Heart right ventricle (tissue), 16 donors: ENCODE data around the gene EHBP1. TPM values are rescaled to one million over a fixed set of nuclear protein-coding genes. Genes with fewer than 3 reads are reported as not detected.
A peak's percentile ranks its signal among the peaks of the same experiment; 100 is the strongest.

Source experiments
- ATAC-seq, 8 donors: fragments of 200-7000 bp; cut with Tn5 transposase; one replicate each; pipeline ENCODE4 v1.9.1; 2020; ENCODE audit warnings: mild to moderate bottlenecking in 8 of 8, moderate library complexity in 8 of 8, moderate number of reproducible peaks in 1 of 8
- DNase-seq, 2 donors: peaks; one replicate each; pipeline ENCODE4 v3.0.0-alpha.2; 2020
- H3K27ac ChIP-seq, 10 donors: fragments of 200-600 bp; sonication (generic) in 2 of 10; one replicate each; pipeline versions ENCODE4 v1.5.0 to v1.8.0; 2020 to 2022; ENCODE audit warnings: mild to moderate bottlenecking in 3 of 10
- H3K27me3 ChIP-seq, 7 donors: fragments of 200-600 bp; one replicate each; pipeline ENCODE4 v1.8.0; 2021 to 2022; ENCODE audit warnings: mild to moderate bottlenecking in 2 of 7
- H3K36me3 ChIP-seq, 9 donors: fragments of 200-600 bp; sonication (generic) in 1 of 9; one replicate each; pipeline versions ENCODE4 v1.5.0 to v1.8.0; 2020 to 2022; ENCODE audit warnings: mild to moderate bottlenecking in 2 of 9
- H3K4me1 ChIP-seq, 9 donors: fragments of 200-600 bp; sonication (generic) in 1 of 9; one replicate each; pipeline versions ENCODE4 v1.5.0 to v1.8.0; 2020 to 2022; ENCODE audit warnings: mild to moderate bottlenecking in 4 of 9
- H3K4me3 ChIP-seq, 10 donors: fragments of 200-600 bp; sonication (generic) in 2 of 10; one replicate each; pipeline versions ENCODE4 v1.5.0 to v1.8.0; 2020 to 2022; ENCODE audit warnings: mild to moderate bottlenecking in 7 of 10, moderate library complexity in 2 of 10
- H3K9me3 ChIP-seq, 11 donors: fragments of 200-600 bp in 10 of 11; sonication (generic) in 2 of 11; one replicate each; pipeline versions ENCODE4 v1.5.0 to v1.8.0; 2013 to 2022; ENCODE audit warnings: mild to moderate bottlenecking in 2 of 11, control low read depth in 1 of 11, moderate library complexity in 1 of 11
- WGBS, 2 donors: extraction: QIAGEN DNeasy Blood & Tissue Kit; methylation state at CpG; one replicate each; pipeline ENCODE4 v1.1.7; 2013; ENCODE audit warnings: inconsistent platforms in 1 of 2; 5-methylcytosine and 5-hydroxymethylcytosine counted together
- intact Hi-C, 10 donors: fragments of 100-400 bp; cut with DNase I; formaldehyde crosslinking; loops; one replicate each; pipeline versions ENCODE4 v1.11.1 to v1.14.2; 2022
- polyA plus RNA-seq, 2 donors: library from polyadenylated mRNA; stranded (reverse); fragments of 200-250 nt; gene quantifications; one replicate each; pipeline ENCODE4 v1.2.3, GENCODE V29; 2013
- total RNA-seq, 10 donors: library from RNA; stranded (reverse); fragmentation: NEBNext Ultra II Directional in 3 of 10; extraction: Animal tissue kit (Norgen Biotek cat#: 25700) in 3 of 10; gene quantifications; one replicate each; pipeline versions ENCODE4 v1.2.1 to v1.2.4, GENCODE V29; 2021 to 2023
- TF ChIP-seq, protein P1 (sequence below), 9 donors: fragments of 200-600 bp; sonication (generic) in 2 of 9; IDR thresholded peaks; one replicate each; pipeline versions ENCODE4 v1.5.0 to v1.8.0; 2021 to 2022; ENCODE audit warnings: antibody characterized with exemption in 9 of 9, mild to moderate bottlenecking in 5 of 9, moderate library complexity in 1 of 9
- donor health status: Arrhythmogenic right ventricular cardiomyopathy.
- donor health status: ischemic (EF 13 %, LVEDD 7.1; RV severe dilation, severe dysfunction).
- donor health status: healthy with polysubstance abuse.
- donor health status: DM: no; HTN: yes; CAD: no.
- donor health status: DM: no; HTN: no; CAD: no.
- donor health status: ischemic (EF 25% LVEDD 6.9; RV normal size, moderate dysfunction).
- donor health status: ischemic (EF 25% LVEDD 5.7; RV mildly dilated, moderate dysfunction).
- donor health status: healthy.
- donor health status: DM: yes; HTN: yes; CAD: no.
- donor health status: Ischemic cardiomyopathy.
- donor health status: ischemic (EF 35%, LVEDD 5.7; RV mildly dilated, moderate dysfunction).
- donor health status: nonischemic (EF 11% LVEDD 7.7; RV severe dilation, severe dysfunction).
- donor health status: DM: yes; HTN: yes; CAD: no.
- donor health status: PGD.
- donor health status: ischemic (EF 29% LVEDD 5.4; RV normal size, mild dysfunction).
- donor health status: nonischemic (EF 23%, LVEDD 6.1; RV moderate dilation, normal function).

EHBP1 gene
- total and polyA plus RNA-seq, 12 donors = 7.8 to 26.1 (median 20.1) TPM

GRCh38 chr2:63056107-63057050 lies 350.9 kb downstream of the EHBP1 start:
- ATAC-seq = peak in 5 of 8 donors; percentile 33 to 55 (median 45)
- intact Hi-C loops = no loop called here
- Histone ChIP-seq H3K4me3 (peak overlapping the region in 6 of 10 donors; percentile 12 to 38 (median 20)), H3K36me3 (no peaks in the 10 kb centered on the region), H3K9me3 (no peaks in the 10 kb centered on the region), H3K4me1 (peaks cover 9 to 70% (median 60%) of the 10 kb centered on the region in 9 donors), H3K27ac (no peak overlapping the region), H3K27me3 (peaks cover 63 to 100% (median 100%) of the 10 kb centered on the region in 7 donors)
- 10 to 15% methylated on average over 49 of the region's 49 CpGs for WGBS, 2 donors
- no peak for DNase-seq
- TF ChIP-seq, protein P1, sequence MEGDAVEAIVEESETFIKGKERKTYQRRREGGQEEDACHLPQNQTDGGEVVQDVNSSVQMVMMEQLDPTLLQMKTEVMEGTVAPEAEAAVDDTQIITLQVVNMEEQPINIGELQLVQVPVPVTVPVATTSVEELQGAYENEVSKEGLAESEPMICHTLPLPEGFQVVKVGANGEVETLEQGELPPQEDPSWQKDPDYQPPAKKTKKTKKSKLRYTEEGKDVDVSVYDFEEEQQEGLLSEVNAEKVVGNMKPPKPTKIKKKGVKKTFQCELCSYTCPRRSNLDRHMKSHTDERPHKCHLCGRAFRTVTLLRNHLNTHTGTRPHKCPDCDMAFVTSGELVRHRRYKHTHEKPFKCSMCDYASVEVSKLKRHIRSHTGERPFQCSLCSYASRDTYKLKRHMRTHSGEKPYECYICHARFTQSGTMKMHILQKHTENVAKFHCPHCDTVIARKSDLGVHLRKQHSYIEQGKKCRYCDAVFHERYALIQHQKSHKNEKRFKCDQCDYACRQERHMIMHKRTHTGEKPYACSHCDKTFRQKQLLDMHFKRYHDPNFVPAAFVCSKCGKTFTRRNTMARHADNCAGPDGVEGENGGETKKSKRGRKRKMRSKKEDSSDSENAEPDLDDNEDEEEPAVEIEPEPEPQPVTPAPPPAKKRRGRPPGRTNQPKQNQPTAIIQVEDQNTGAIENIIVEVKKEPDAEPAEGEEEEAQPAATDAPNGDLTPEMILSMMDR (IDR thresholded peaks at IDR 0.05) = no peak

- peaks cover 57 to 100% (median 100%) of the 10 kb centered on the region in 7 donors for H3K27me3 ChIP-seq
- no peak for DNase-seq
- WGBS, 2 donors = 10 to 15% methylated on average over 35 of the region's 35 CpGs
- no peaks in the 10 kb centered on the region for H3K36me3 ChIP-seq
- no peak overlapping the region for H3K27ac ChIP-seq
- intact Hi-C loops = no loop called here
- peak overlapping the region in 2 of 10 donors; percentile 24 to 35 for H3K4me3 ChIP-seq
- peaks cover 9 to 67% (median 58%) of the 10 kb centered on the region in 9 donors for H3K4me1 ChIP-seq
- no peak for ATAC-seq
- TF ChIP-seq, protein P1 (IDR thresholded peaks at IDR 0.05) = no peak
- no peaks in the 10 kb centered on the region for H3K9me3 ChIP-seq
Measured at GRCh38 chr2:63057249-63058143, 352.0 kb downstream of the EHBP1 start.

DNA sequence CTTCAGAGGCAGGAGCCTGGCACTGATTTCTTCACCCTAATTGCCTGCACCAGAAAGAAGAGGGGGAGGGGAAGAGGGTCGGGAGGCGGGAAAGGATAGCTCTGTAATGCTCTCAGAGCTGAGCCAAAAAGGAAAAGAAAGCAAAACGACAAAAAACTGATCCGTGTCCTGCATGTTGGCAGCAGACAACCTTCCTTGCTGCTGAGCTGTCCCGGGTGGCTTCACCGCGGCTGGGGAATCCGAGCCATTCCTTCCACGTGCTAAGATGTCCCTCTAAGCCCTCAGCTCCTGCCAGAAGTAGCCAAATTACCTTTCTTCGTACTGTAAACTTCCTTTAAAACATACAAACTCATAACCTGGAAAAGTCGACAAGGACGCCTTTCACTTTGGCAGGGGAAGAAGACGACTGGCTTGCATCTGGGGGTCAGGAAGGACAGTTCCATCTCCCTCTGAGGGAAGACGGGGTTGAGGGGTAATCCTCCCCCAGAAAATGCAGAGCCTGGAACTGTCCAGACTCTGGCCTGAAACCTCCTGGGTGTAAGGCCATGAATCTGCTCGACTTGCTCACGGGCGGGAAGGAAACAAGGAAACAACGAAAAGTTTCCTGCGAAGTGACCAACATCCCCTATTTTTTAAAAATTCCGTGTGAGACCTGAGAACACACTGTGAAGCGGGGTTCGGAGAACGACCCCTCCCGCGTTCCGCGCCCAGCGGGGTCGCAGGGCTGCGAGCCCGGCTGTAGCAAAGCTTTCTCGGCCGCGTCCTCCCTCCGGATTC lies 352.8 kb downstream of the EHBP1 start:
- intact Hi-C loops = no loop called here
- H3K27me3 ChIP-seq = peaks cover 61 to 100% (median 100%) of the 10 kb centered on the region in 7 donors
- ATAC-seq (peak in 1 of 8 donors; percentile 26), DNase-seq (no peak)
- TF ChIP-seq, protein P1 (IDR thresholded peaks at IDR 0.05) = no peak
- H3K9me3 ChIP-seq = no peaks in the 10 kb centered on the region
- H3K4me3 ChIP-seq = peak overlapping the region in 6 of 10 donors; percentile 2 to 42 (median 18)
- no peak overlapping the region for H3K27ac ChIP-seq
- no peaks in the 10 kb centered on the region for H3K36me3 ChIP-seq
- H3K4me1 ChIP-seq = peaks cover 9 to 67% (median 58%) of the 10 kb centered on the region in 9 donors
- WGBS, 2 donors = 5 to 6% methylated on average over 35 of the region's 35 CpGs
